ENCODE measurements around the gene PTPN13.
"Not testable (repeated sequence)": the region's sequence is repeated elsewhere in the genome, so short reads cannot be mapped to it uniquely, and the experiment has no call there.

Gene PTPN13

GRCh38 chr4:86717651-86718050 lies 123.5 kb downstream of the PTPN13 start:
- H3K27me3 ChIP-seq (ENCODE audit: control insufficient read depth in 1 of 2, insufficient read depth in 2 of 2, low read length in 2 of 2): no peaks in the 10 kb centered on the region
- no peak overlapping the region for H3K27ac ChIP-seq (ENCODE audit: low read length)
- H3K9me3 ChIP-seq (ENCODE audit: control insufficient read depth in 2 of 2, low read length in 2 of 2): no peaks in the 10 kb centered on the region
- no peak overlapping the region for H3K9ac ChIP-seq (ENCODE audit: low read length in 2 of 2)
- no peak overlapping the region for H3K4me3 ChIP-seq (ENCODE audit: low read length in 2 of 2)
- H3K4me1 ChIP-seq (ENCODE audit: control insufficient read depth, insufficient read depth, low read length): no peaks in the 10 kb centered on the region
- H3K36me3 ChIP-seq (ENCODE audit: control insufficient read depth in 2 of 2, insufficient read depth in 2 of 2, low read length in 2 of 2): no peaks in the 10 kb centered on the region

- Histone ChIP-seq H3K9me3 (ENCODE audit: control insufficient read depth in 2 of 2, low read length in 2 of 2) (no peaks in the 10 kb centered on the region), H3K27ac (ENCODE audit: low read length) (no peak overlapping the region), H3K27me3 (ENCODE audit: control insufficient read depth in 1 of 2, insufficient read depth in 2 of 2, low read length in 2 of 2) (no peaks in the 10 kb centered on the region), H3K4me1 (ENCODE audit: control insufficient read depth, insufficient read depth, low read length) (no peaks in the 10 kb centered on the region), H3K4me3 (ENCODE audit: low read length in 2 of 2) (no peak overlapping the region), H3K9ac (ENCODE audit: low read length in 2 of 2) (no peak overlapping the region), H3K36me3 (ENCODE audit: control insufficient read depth in 2 of 2, insufficient read depth in 2 of 2, low read length in 2 of 2) (no peaks in the 10 kb centered on the region)
Observed at GRCh38 chr4:86718152-86718551, 124.0 kb downstream of the PTPN13 start.

DNA sequence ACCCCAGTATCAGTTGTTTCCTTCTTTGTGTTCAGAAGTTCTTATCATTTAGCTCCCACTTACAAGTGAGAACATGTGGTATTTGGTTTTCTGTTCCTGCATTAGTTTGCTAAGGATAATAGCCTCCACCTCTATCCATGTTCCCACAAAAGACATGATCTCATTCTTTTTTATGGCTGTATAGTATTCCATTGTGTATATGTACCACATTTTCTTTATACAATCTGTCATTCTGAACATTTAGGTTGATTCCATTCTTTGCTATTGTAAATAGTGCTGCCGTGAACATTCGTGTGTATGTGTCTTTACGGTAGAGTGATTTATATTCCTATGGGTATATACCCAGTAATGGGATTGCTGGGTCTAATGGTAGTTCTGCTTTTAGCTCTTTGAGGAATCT lies 125.0 kb downstream of the PTPN13 start:
- not testable (repeated sequence) for H3K4me3 ChIP-seq (ENCODE audit: low read length in 2 of 2); H3K9me3 ChIP-seq (ENCODE audit: control insufficient read depth in 2 of 2, low read length in 2 of 2); H3K27ac ChIP-seq (ENCODE audit: low read length); H3K9ac ChIP-seq (ENCODE audit: low read length in 2 of 2); H3K27me3 ChIP-seq (ENCODE audit: control insufficient read depth in 1 of 2, insufficient read depth in 2 of 2, low read length in 2 of 2); H3K36me3 ChIP-seq (ENCODE audit: control insufficient read depth in 2 of 2, insufficient read depth in 2 of 2, low read length in 2 of 2); H3K4me1 ChIP-seq (ENCODE audit: control insufficient read depth, insufficient read depth, low read length)

GRCh38 chr4:86720508-86721068 lies 126.5 kb downstream of the PTPN13 start:
- H3K4me3 ChIP-seq (ENCODE audit: low read length in 2 of 2): no peak overlapping the region
- H3K36me3 ChIP-seq (ENCODE audit: control insufficient read depth in 2 of 2, insufficient read depth in 2 of 2, low read length in 2 of 2): no peaks in the 10 kb centered on the region
- H3K27ac ChIP-seq (ENCODE audit: low read length): no peak overlapping the region
- H3K9me3 ChIP-seq (ENCODE audit: control insufficient read depth in 2 of 2, low read length in 2 of 2): no peaks in the 10 kb centered on the region
- H3K4me1 ChIP-seq (ENCODE audit: control insufficient read depth, insufficient read depth, low read length): no peaks in the 10 kb centered on the region
- no peaks in the 10 kb centered on the region for H3K27me3 ChIP-seq (ENCODE audit: control insufficient read depth in 1 of 2, insufficient read depth in 2 of 2, low read length in 2 of 2)
- H3K9ac ChIP-seq (ENCODE audit: low read length in 2 of 2): no peak overlapping the region

- no peaks in the 10 kb centered on the region for H3K27me3 ChIP-seq (ENCODE audit: control insufficient read depth in 1 of 2, insufficient read depth in 2 of 2, low read length in 2 of 2)
- no peaks in the 10 kb centered on the region for H3K4me1 ChIP-seq (ENCODE audit: control insufficient read depth, insufficient read depth, low read length)
- no peak overlapping the region for H3K27ac ChIP-seq (ENCODE audit: low read length)
- H3K36me3 ChIP-seq (ENCODE audit: control insufficient read depth in 2 of 2, insufficient read depth in 2 of 2, low read length in 2 of 2): no peaks in the 10 kb centered on the region
- no peaks in the 10 kb centered on the region for H3K9me3 ChIP-seq (ENCODE audit: control insufficient read depth in 2 of 2, low read length in 2 of 2)
- H3K4me3 ChIP-seq (ENCODE audit: low read length in 2 of 2): no peak overlapping the region
- no peak overlapping the region for H3K9ac ChIP-seq (ENCODE audit: low read length in 2 of 2)
Observed at GRCh38 chr4:86721412-86721811, 127.3 kb downstream of the PTPN13 start.

DNA sequence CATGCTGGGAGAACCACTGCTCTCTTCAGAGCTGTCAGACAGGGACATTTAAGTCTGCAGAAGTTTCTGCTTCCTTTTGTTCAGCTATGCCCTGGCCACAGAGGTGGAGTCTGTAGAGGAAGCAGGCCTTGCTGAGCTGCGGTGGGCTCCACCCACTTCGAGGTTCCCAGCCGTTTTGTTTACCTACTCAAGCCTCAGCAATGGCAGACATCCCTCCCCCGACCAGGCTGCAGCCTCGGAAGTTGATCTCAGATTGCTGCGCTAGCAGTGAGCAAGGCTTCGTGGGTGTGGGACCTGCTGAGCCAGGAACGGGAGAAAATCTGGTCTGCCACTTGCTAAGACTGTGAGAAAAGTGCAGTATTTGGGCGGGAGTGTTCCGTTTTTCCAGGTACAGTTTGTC lies 136.2 kb downstream of the PTPN13 start:
- Histone ChIP-seq H3K9me3 (ENCODE audit: control insufficient read depth in 2 of 2, low read length in 2 of 2) (no peaks in the 10 kb centered on the region), H3K9ac (ENCODE audit: low read length in 2 of 2) (no peak overlapping the region), H3K4me3 (ENCODE audit: low read length in 2 of 2) (no peak overlapping the region), H3K27ac (ENCODE audit: low read length) (no peak overlapping the region), H3K36me3 (ENCODE audit: control insufficient read depth in 2 of 2, insufficient read depth in 2 of 2, low read length in 2 of 2) (no peaks in the 10 kb centered on the region), H3K27me3 (ENCODE audit: control insufficient read depth in 1 of 2, insufficient read depth in 2 of 2, low read length in 2 of 2) (no peaks in the 10 kb centered on the region), H3K4me1 (ENCODE audit: control insufficient read depth, insufficient read depth, low read length) (no peaks in the 10 kb centered on the region)

GRCh38 chr4:86737244-86737643 lies 143.1 kb downstream of the PTPN13 start:
- no peak overlapping the region for H3K9ac ChIP-seq (ENCODE audit: low read length in 2 of 2)
- H3K27ac ChIP-seq (ENCODE audit: low read length): no peak overlapping the region
- H3K36me3 ChIP-seq (ENCODE audit: control insufficient read depth in 2 of 2, insufficient read depth in 2 of 2, low read length in 2 of 2): peaks cover 0 to 3% of the 10 kb centered on the region in 2 donors
- H3K4me3 ChIP-seq (ENCODE audit: low read length in 2 of 2): no peak overlapping the region
- no peaks in the 10 kb centered on the region for H3K27me3 ChIP-seq (ENCODE audit: control insufficient read depth in 1 of 2, insufficient read depth in 2 of 2, low read length in 2 of 2)
- no peaks in the 10 kb centered on the region for H3K9me3 ChIP-seq (ENCODE audit: control insufficient read depth in 2 of 2, low read length in 2 of 2)
- H3K4me1 ChIP-seq (ENCODE audit: control insufficient read depth, insufficient read depth, low read length): no peaks in the 10 kb centered on the region

GRCh38 chr4:86741846-86742245 lies 147.7 kb downstream of the PTPN13 start:
- no peak overlapping the region for H3K4me3 ChIP-seq (ENCODE audit: low read length in 2 of 2)
- H3K9ac ChIP-seq (ENCODE audit: low read length in 2 of 2): no peak overlapping the region
- no peak overlapping the region for H3K27ac ChIP-seq (ENCODE audit: low read length)
- no peaks in the 10 kb centered on the region for H3K27me3 ChIP-seq (ENCODE audit: control insufficient read depth in 1 of 2, insufficient read depth in 2 of 2, low read length in 2 of 2)
- H3K36me3 ChIP-seq (ENCODE audit: control insufficient read depth in 2 of 2, insufficient read depth in 2 of 2, low read length in 2 of 2): peaks cover 0 to 2% of the 10 kb centered on the region in 2 donors
- no peaks in the 10 kb centered on the region for H3K4me1 ChIP-seq (ENCODE audit: control insufficient read depth, insufficient read depth, low read length)
- no peaks in the 10 kb centered on the region for H3K9me3 ChIP-seq (ENCODE audit: control insufficient read depth in 2 of 2, low read length in 2 of 2)

DNA sequence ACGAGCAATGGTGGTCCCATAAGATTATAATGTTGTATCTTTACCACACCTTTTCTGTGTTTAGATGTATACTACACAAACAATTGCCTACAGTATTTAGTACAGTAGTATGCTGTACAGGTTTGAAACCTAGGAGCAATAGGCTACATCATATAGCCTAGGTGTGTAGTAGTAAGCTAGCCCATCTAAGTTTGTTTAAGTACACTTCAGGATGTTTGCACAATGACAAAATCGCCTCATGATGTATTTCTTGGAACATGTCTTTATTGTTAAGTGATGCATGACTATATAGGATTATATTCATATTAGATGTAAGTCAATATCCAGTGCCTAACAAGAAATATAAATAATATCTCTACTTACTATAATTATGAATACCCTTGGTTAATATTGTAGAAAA lies 150.5 kb downstream of the PTPN13 start:
- Histone ChIP-seq H3K9ac (ENCODE audit: low read length in 2 of 2) (no peak overlapping the region), H3K36me3 (ENCODE audit: control insufficient read depth in 2 of 2, insufficient read depth in 2 of 2, low read length in 2 of 2) (peaks cover 0 to 6% of the 10 kb centered on the region in 2 donors), H3K27ac (ENCODE audit: low read length) (no peak overlapping the region), H3K4me1 (ENCODE audit: control insufficient read depth, insufficient read depth, low read length) (no peaks in the 10 kb centered on the region), H3K27me3 (ENCODE audit: control insufficient read depth in 1 of 2, insufficient read depth in 2 of 2, low read length in 2 of 2) (no peaks in the 10 kb centered on the region), H3K4me3 (ENCODE audit: low read length in 2 of 2) (no peak overlapping the region), H3K9me3 (ENCODE audit: control insufficient read depth in 2 of 2, low read length in 2 of 2) (no peaks in the 10 kb centered on the region)

- Histone ChIP-seq H3K4me1 (ENCODE audit: control insufficient read depth, insufficient read depth, low read length) (no peaks in the 10 kb centered on the region), H3K27ac (ENCODE audit: low read length) (no peak overlapping the region), H3K27me3 (ENCODE audit: control insufficient read depth in 1 of 2, insufficient read depth in 2 of 2, low read length in 2 of 2) (no peaks in the 10 kb centered on the region), H3K36me3 (ENCODE audit: control insufficient read depth in 2 of 2, insufficient read depth in 2 of 2, low read length in 2 of 2) (peaks cover 0 to 9% of the 10 kb centered on the region in 2 donors), H3K9me3 (ENCODE audit: control insufficient read depth in 2 of 2, low read length in 2 of 2) (no peaks in the 10 kb centered on the region), H3K4me3 (ENCODE audit: low read length in 2 of 2) (no peak overlapping the region), H3K9ac (ENCODE audit: low read length in 2 of 2) (no peak overlapping the region)
Observed at GRCh38 chr4:86749121-86749520, 155.0 kb downstream of the PTPN13 start.

DNA sequence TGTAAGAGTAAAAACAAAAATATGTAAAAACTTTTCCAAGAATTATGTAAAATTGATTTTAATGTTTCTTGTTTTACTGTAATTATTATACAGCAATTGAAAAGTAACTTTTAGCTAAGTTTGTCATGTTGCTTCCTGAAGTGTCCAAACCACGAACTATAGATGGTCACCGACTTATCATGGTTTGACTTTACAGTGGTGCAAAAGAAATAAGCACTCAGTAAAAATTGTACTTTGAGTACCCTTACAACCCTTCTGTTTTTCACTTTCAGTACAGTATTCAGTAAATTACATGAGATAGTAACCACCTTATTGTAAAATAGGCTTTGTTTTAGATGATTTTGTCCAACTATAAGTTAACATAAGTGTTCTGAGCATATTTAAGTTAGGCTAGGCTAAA lies 161.3 kb downstream of the PTPN13 start:
- Histone ChIP-seq H3K27ac (ENCODE audit: low read length) (no peak overlapping the region), H3K4me3 (ENCODE audit: low read length in 2 of 2) (no peak overlapping the region), H3K9ac (ENCODE audit: low read length in 2 of 2) (no peak overlapping the region), H3K36me3 (ENCODE audit: control insufficient read depth in 2 of 2, insufficient read depth in 2 of 2, low read length in 2 of 2) (peaks cover 0 to 3% of the 10 kb centered on the region in 2 donors), H3K27me3 (ENCODE audit: control insufficient read depth in 1 of 2, insufficient read depth in 2 of 2, low read length in 2 of 2) (no peaks in the 10 kb centered on the region), H3K9me3 (ENCODE audit: control insufficient read depth in 2 of 2, low read length in 2 of 2) (no peaks in the 10 kb centered on the region), H3K4me1 (ENCODE audit: control insufficient read depth, insufficient read depth, low read length) (no peaks in the 10 kb centered on the region)
